OCI-LY3 (cell line): ENCODE results near the gene HPS5.
A peak's percentile ranks its signal among the peaks of the same experiment; 100 is the strongest.

Source experiments
- H2AFZ ChIP-seq: fragments of 200-600, 300-600 bp; shearing (Covaris generic); 2 replicates; pipeline ENCODE4 v1.6.0; 2014; ENCODE audit warnings: antibody characterized with exemption, low read depth, low read length
- H3K27ac ChIP-seq: fragments of 200-600, 300-600 bp; sonication (generic); 2 replicates; pipeline ENCODE4 v1.5.1; 2014; ENCODE audit warnings: mild to moderate bottlenecking, low read length, moderate library complexity, mixed read lengths
- H3K27me3 ChIP-seq: fragments of 200-600, 300-600 bp; sonication (generic); 2 replicates; pipeline ENCODE4 v1.6.1; 2014; ENCODE audit warnings: low read depth, low read length, mixed read lengths
- H3K36me3 ChIP-seq: fragments of 200-600, 300-600 bp; sonication (generic); replicated peaks from 2 replicates; pipeline ENCODE3; 2014; ENCODE audit warnings: low read depth, low read length, mixed read lengths
- H3K4me1 ChIP-seq: fragments of 300-600, 200-600 bp; sonication (generic); 2 replicates; pipeline ENCODE4 v1.6.1; 2014; ENCODE audit warnings: low read length, mixed read lengths
- H3K4me2 ChIP-seq: fragments of 200-600, 300-600 bp; sonication (generic); 2 replicates; pipeline ENCODE4 v1.6.1; 2014; ENCODE audit warnings: low read length, mixed read lengths
- H3K4me3 ChIP-seq: fragments of 300-600, 200-600 bp; sonication (generic); 2 replicates; pipeline ENCODE4 v1.5.1; 2014; ENCODE audit warnings: antibody characterized with exemption, mild to moderate bottlenecking, low read length, moderate library complexity
- H3K79me2 ChIP-seq: fragments of 300-600, 200-600 bp; shearing (Covaris generic); 2 replicates; pipeline ENCODE4 v1.6.1; 2014; ENCODE audit warnings: mild to moderate bottlenecking, low read length, mixed read lengths
- H3K9ac ChIP-seq: fragments of 300-600, 200-600 bp; shearing (Covaris generic); 2 replicates; pipeline ENCODE4 v1.6.0; 2014; ENCODE audit warnings: mild to moderate bottlenecking, low read length, moderate library complexity
- H3K9me3 ChIP-seq: fragments of 200-600, 300-600 bp; shearing (Covaris generic); 2 replicates; pipeline ENCODE4 v1.6.1; 2014; ENCODE audit warnings: low read length, mixed read lengths; ENCODE audit not compliant: insufficient read depth
- H4K20me1 ChIP-seq: fragments of 200-600, 300-600 bp; sonication (generic); 2 replicates; pipeline ENCODE4 v1.6.1; 2016; ENCODE audit warnings: low read length, mixed read lengths; ENCODE audit not compliant: insufficient read depth
- CTCF ChIP-seq: fragments of 200-600, 300-600 bp; sonication (generic); IDR thresholded peaks from 2 replicates; pipeline ENCODE4 v1.5.1; 2014; ENCODE audit warnings: antibody characterized with exemption, low read length, low read depth
- EZH2phosphoT487 ChIP-seq: fragments of 200-600 bp; shearing (Covaris generic); IDR thresholded peaks from 2 replicates; pipeline ENCODE4 v1.6.1; 2018; ENCODE audit warnings: antibody characterized with exemption, mixed run types, low read depth

Gene HPS5

GRCh38 chr11:18295316-18295715 lies 26.6 kb downstream of the HPS5 start:
- Histone ChIP-seq H3K4me2 (peak overlapping the region; percentile 71), H3K9ac (peak overlapping the region; percentile 16), H3K79me2 (no peaks in the 10 kb centered on the region), H3K4me3 (peak overlapping the region; percentile 43), H3K27ac (peak overlapping the region; percentile 79), H4K20me1 (peaks cover 3% of the 10 kb centered on the region; the same call in 1 of the 2 replicates), H3K4me1 (peaks cover 45% of the 10 kb centered on the region), H2AFZ (no peak overlapping the region), H3K36me3 (peaks cover 72% of the 10 kb centered on the region), H3K27me3 (no peaks in the 10 kb centered on the region), H3K9me3 (no peaks in the 10 kb centered on the region)
- TF ChIP-seq EZH2phosphoT487 (no peak), CTCF (no peak)

GRCh38 chr11:18294862-18295261 lies 27.1 kb downstream of the HPS5 start:
- no peak for TF ChIP-seq CTCF
- TF ChIP-seq EZH2phosphoT487: no peak
- Histone ChIP-seq H4K20me1 (peaks cover 4% of the 10 kb centered on the region; the same call in 1 of the 2 replicates), H2AFZ (no peak overlapping the region), H3K9me3 (no peaks in the 10 kb centered on the region), H3K4me2 (peak overlapping the region; percentile 71), H3K4me3 (peak overlapping the region; percentile 43), H3K9ac (peak overlapping the region; percentile 16), H3K27ac (peak overlapping the region; percentile 79), H3K27me3 (no peaks in the 10 kb centered on the region), H3K4me1 (peaks cover 41% of the 10 kb centered on the region), H3K79me2 (no peaks in the 10 kb centered on the region), H3K36me3 (peaks cover 75% of the 10 kb centered on the region)

- Histone ChIP-seq H3K9ac (no peak overlapping the region), H3K36me3 (peaks cover 82% of the 10 kb centered on the region), H3K4me3 (no peak overlapping the region)
Observed at GRCh38 chr11:18288911-18289310, 33.0 kb downstream of the HPS5 start.

GRCh38 chr11:18285841-18286240 lies 36.1 kb downstream of the HPS5 start:
- H2AFZ ChIP-seq: no peak overlapping the region
- no peaks in the 10 kb centered on the region for H3K9me3 ChIP-seq
- 0 out of 2 replicates have a peak, but pooled peaks cover 3% of the 10 kb centered on the region for H4K20me1 ChIP-seq
- no peaks in the 10 kb centered on the region for H3K79me2 ChIP-seq
- H3K4me3 ChIP-seq: no peak overlapping the region
- peaks cover 76% of the 10 kb centered on the region for H3K36me3 ChIP-seq
- peaks cover 26% of the 10 kb centered on the region for H3K4me1 ChIP-seq
- no peak overlapping the region for H3K9ac ChIP-seq
- H3K27me3 ChIP-seq: no peaks in the 10 kb centered on the region
- H3K27ac ChIP-seq: no peak overlapping the region
- no peak for TF ChIP-seq CTCF
- TF ChIP-seq EZH2phosphoT487: no peak
- H3K4me2 ChIP-seq: no peak overlapping the region

More at GRCh38 chr11:18288911-18289310, 33.0 kb downstream of the HPS5 start:
- H4K20me1 ChIP-seq: 0 out of 2 replicates have a peak, but pooled peaks cover 3% of the 10 kb centered on the region
- no peak overlapping the region for H2AFZ ChIP-seq
- H3K79me2 ChIP-seq: no peaks in the 10 kb centered on the region
- TF ChIP-seq CTCF (no peak), EZH2phosphoT487 (no peak)
- no peaks in the 10 kb centered on the region for H3K9me3 ChIP-seq
- no peak overlapping the region for H3K4me2 ChIP-seq
- H3K27ac ChIP-seq: no peak overlapping the region
- no peaks in the 10 kb centered on the region for H3K27me3 ChIP-seq
- no peaks in the 10 kb centered on the region for H3K4me1 ChIP-seq
